ENCODE measurements around the gene FLVCR1.

DNA sequence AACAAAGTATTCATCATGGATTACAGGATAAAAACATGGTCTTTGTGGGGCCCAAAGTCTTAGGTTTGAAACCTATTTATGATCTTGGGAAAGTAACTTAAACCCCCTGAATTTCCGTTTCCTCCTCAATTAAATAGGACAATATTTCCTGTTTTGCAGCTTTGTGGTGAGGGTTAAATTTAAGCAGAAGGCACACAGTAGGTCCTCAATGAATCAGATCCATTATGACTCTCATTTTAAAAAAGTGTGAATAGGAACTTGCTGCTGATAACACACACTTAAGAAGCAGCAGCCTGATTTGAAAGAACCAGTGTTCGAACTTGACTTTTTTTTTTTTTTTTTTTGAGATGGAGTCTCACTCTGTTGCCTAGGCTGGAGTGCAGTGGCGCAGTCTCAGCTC is 50.9 kb downstream of the FLVCR1 start:
- no peak for TF ChIP-seq POLR2A (IDR thresholded peaks at IDR 0.05; ENCODE audit: low read length)
- TF ChIP-seq GATA1 (IDR thresholded peaks at IDR 0.05; ENCODE audit: low read depth, low read length) = no peak

Measured in erythroblast (primary cell).